Measurements from ENCODE around the gene ST6GALNAC6. TPM values are rescaled to one million over a fixed set of nuclear protein-coding genes. Genes with fewer than 3 reads are reported as not detected.

ST6GALNAC6 gene
- total and polyA plus RNA-seq, 2 of the 8 experiments (the other 6 are each of a cell fraction or from before 2014, with no cell fraction given) = 43.7 to 64.4 TPM

GRCh38 chr9:127899128-127899943 is at the start of gene ST6GALNAC6 (continued):
- peak; percentile 89 for TF ChIP-seq KDM4A (IDR thresholded peaks at IDR 0.05; ENCODE audit: low read depth, low read length, severe bottlenecking)
- no peak; the same call in 1 of the 2 replicates for TF ChIP-seq YY1 (IDR thresholded peaks at IDR 0.05; ENCODE audit: low read depth, low read length)
- no peak for TF ChIP-seq SAP30 (IDR thresholded peaks at IDR 0.05; ENCODE audit: insufficient read depth, insufficient replicate concordance, low read length)
- TF ChIP-seq SUZ12 (IDR thresholded peaks at IDR 0.05; ENCODE audit: low read length) = no peak
- TF ChIP-seq TBP (IDR thresholded peaks at IDR 0.05; ENCODE audit: low read depth, low read length) = no peak
- TF ChIP-seq TAF1 (IDR thresholded peaks at IDR 0.05; ENCODE audit: low read depth, low read length) = no peak
- TF ChIP-seq NANOG (IDR thresholded peaks at IDR 0.05; ENCODE audit: insufficient read depth, low read depth, low read length, poor library complexity, severe bottlenecking) = no peak
- no peak for TF ChIP-seq SP1 (IDR thresholded peaks at IDR 0.05; ENCODE audit: low read depth, low read length)
- TF ChIP-seq SIRT6 (IDR thresholded peaks at IDR 0.05; ENCODE audit: low read length) = no peak
- TF ChIP-seq CEBPB (IDR thresholded peaks at IDR 0.05; ENCODE audit: low read depth, low read length) = no peak
- no peak for TF ChIP-seq CHD1 (IDR thresholded peaks at IDR 0.05; ENCODE audit: low read depth, low read length)
- TF ChIP-seq CBX8 (IDR thresholded peaks at IDR 0.05; ENCODE audit: borderline replicate concordance, low read depth, low read length) = no peak
- TF ChIP-seq GTF2F1 (IDR thresholded peaks at IDR 0.05; ENCODE audit: borderline replicate concordance, low read depth, low read length) = no peak
- TF ChIP-seq, protein P1, sequence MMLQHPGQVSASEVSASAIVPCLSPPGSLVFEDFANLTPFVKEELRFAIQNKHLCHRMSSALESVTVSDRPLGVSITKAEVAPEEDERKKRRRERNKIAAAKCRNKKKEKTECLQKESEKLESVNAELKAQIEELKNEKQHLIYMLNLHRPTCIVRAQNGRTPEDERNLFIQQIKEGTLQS (IDR thresholded peaks at IDR 0.05; ENCODE audit: insufficient read depth, low read depth, low read length) = no peak
- 0 out of 2 replicates have a peak, but pooled peaks have one; percentile 16 for TF ChIP-seq BACH1 (IDR thresholded peaks at IDR 0.05; ENCODE audit: low read length)
- no peak for TF ChIP-seq HDAC2 (IDR thresholded peaks at IDR 0.05; ENCODE audit: borderline replicate concordance in 1 of 2, low read depth in 2 of 2, low read length in 2 of 2)
- TF ChIP-seq USF2 (IDR thresholded peaks at IDR 0.05; ENCODE audit: low read length) = no peak
- peak; percentile 41 for TF ChIP-seq TAF7 (optimal IDR thresholded peaks at IDR 0.05; ENCODE audit: borderline replicate concordance, low read depth, low read length)
- no peak for TF ChIP-seq EZH2 (IDR thresholded peaks at IDR 0.05; ENCODE audit: low read depth, low read length, severe bottlenecking)
- TF ChIP-seq, protein P2, sequence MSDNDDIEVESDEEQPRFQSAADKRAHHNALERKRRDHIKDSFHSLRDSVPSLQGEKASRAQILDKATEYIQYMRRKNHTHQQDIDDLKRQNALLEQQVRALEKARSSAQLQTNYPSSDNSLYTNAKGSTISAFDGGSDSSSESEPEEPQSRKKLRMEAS (IDR thresholded peaks at IDR 0.05) = no peak
- TF ChIP-seq SIX5 (IDR thresholded peaks at IDR 0.05; ENCODE audit: low read depth, low read length) = no peak
- TF ChIP-seq RXRA (IDR thresholded peaks at IDR 0.05; ENCODE audit: insufficient read depth, low read depth, low read length) = no peak
